Urinary bladder (tissue), 4 donors: ENCODE results near the gene ITPR2. TPM values are rescaled to one million over a fixed set of nuclear protein-coding genes. Genes with fewer than 3 reads are reported as not detected.

Source experiments
- DNase-seq: peaks from one replicate; pipeline ENCODE4 v3.0.0-alpha.2; 2015; ENCODE audit errors: extremely low spot score
- H3K27ac ChIP-seq: one replicate; pipeline ENCODE4 v1.5.1; 2013; ENCODE audit warnings: low read depth, mild to moderate bottlenecking, moderate library complexity
- H3K36me3 ChIP-seq: one replicate; pipeline ENCODE4 v1.6.1; 2013; ENCODE audit warnings: mild to moderate bottlenecking, moderate library complexity; ENCODE audit not compliant: insufficient read depth
- H3K4me1 ChIP-seq: one replicate; pipeline ENCODE4 v1.6.1; 2013; ENCODE audit warnings: mild to moderate bottlenecking, moderate library complexity; ENCODE audit not compliant: insufficient read depth
- H3K4me3 ChIP-seq: one replicate; pipeline ENCODE4 v1.5.1; 2013; ENCODE audit warnings: low read depth, low read length
- WGBS: extraction: QIAGEN DNeasy Blood & Tissue Kit; methylation state at CpG from one replicate; pipeline ENCODE4 v1.1.7; 2013; 5-methylcytosine and 5-hydroxymethylcytosine counted together
- polyA plus RNA-seq: library from polyadenylated mRNA; stranded (reverse); fragments of 200-250 nt; gene quantifications from one replicate; pipeline ENCODE4 v1.2.3, GENCODE V29; 2013
- total RNA-seq: library from RNA; depleted of rRNA; stranded (reverse); fragments of >200 nt; gene quantifications from one replicate; pipeline ENCODE4 v1.2.3, GENCODE V29; 2014
- donor health status: healthy with polysubstance abuse.
- donor health status: healthy.

The ITPR2 gene
- total and polyA plus RNA-seq, 2 donors = 5.6 to 48.2 TPM

DNA sequence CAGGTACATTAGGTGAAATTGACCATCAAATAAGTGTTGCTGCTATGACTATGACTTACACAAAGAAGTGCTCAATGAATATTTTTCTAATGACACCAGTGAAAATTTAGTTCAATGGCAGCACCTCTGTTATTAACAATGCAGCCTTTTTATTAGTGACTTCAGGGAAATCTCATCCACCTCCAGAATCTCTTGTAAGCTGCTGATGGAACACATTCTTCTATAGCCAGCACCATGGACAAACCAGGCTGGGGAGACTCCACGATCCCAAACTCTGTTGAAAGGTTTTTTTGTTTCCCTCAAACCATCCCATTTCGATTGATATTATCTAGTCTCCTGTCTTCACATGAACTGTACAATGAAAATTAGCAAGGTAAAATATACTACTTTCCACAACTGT, 265.9 kb downstream of the ITPR2 start:
- 44% methylated on average over 2 of the region's 2 CpGs for WGBS
- no peak for DNase-seq
- H3K4me1 ChIP-seq = no peaks in the 10 kb centered on the region
- no peak overlapping the region for H3K27ac ChIP-seq
- H3K36me3 ChIP-seq = no peaks in the 10 kb centered on the region
- H3K4me3 ChIP-seq = no peak overlapping the region

DNA sequence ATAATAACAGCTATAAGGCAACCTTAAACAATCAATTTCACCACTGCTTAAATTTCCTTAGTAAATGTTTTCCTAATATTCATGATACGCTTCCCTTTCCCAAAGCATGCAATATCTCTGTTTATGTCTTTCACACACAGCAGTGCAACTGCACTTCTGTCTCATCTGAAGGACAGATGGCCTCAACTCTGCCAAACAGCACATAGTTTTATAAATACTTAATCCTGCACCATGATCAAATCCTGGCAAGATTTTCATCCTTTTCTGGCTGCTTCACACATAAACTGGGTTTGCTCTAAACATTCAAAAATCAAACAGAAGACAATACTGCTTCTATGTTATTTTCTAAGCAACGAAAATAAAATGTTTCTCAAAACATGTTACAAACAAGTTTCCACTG, 266.3 kb downstream of the ITPR2 start:
- WGBS = 48% methylated on average over 2 of the region's 2 CpGs
- H3K36me3 ChIP-seq = no peaks in the 10 kb centered on the region
- no peak overlapping the region for H3K27ac ChIP-seq
- no peak overlapping the region for H3K4me3 ChIP-seq
- no peak for DNase-seq
- H3K4me1 ChIP-seq = no peaks in the 10 kb centered on the region

DNA sequence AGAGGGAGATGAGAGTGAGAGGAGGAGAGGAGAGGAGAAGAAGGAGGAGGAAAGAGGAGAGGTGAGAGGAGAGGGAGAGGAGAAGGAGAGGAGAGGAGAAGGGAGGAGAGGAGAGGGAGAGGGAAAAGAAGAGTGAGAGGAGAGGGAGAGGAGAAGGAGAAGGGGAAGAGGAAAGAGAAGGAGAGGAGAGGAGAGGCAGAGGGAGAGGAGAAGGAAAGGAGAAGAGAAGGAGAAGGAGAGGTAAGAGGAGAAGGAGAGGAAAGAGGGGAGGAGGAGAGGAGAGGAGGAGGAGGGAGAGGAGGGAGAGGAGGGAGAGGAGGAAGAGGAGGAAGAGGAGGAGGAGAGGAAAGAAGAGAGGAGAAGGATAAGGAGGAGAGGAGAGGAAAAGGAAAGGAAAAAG, 266.8 kb downstream of the ITPR2 start:
- Histone ChIP-seq H3K27ac (no peak overlapping the region), H3K4me3 (no peak overlapping the region), H3K36me3 (no peaks in the 10 kb centered on the region), H3K4me1 (no peaks in the 10 kb centered on the region)
- no peak for DNase-seq

DNA sequence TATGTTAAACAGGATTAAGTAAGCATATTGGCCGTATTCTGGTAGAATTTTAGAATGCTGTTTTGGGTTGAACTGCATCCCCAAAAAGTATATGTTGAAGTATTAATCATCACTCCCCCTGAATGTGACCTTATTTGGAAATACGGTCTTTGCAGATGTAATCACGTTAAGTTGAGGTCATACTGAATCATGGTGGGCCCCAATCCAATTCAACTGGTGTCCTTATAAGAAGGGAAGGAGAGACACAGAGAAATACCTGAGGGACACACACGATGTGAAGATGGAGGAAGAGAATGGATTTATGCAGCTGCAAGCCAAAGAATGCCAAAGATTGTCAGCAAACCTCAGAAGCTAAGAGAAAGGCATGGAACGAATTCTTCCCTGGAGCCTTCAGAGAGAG, 268.6 kb downstream of the ITPR2 start:
- no peak overlapping the region for H3K4me3 ChIP-seq
- no peaks in the 10 kb centered on the region for H3K36me3 ChIP-seq
- H3K27ac ChIP-seq = no peak overlapping the region
- no peak for DNase-seq
- WGBS = 80% methylated on average over 5 of the region's 5 CpGs
- H3K4me1 ChIP-seq = no peaks in the 10 kb centered on the region

DNA sequence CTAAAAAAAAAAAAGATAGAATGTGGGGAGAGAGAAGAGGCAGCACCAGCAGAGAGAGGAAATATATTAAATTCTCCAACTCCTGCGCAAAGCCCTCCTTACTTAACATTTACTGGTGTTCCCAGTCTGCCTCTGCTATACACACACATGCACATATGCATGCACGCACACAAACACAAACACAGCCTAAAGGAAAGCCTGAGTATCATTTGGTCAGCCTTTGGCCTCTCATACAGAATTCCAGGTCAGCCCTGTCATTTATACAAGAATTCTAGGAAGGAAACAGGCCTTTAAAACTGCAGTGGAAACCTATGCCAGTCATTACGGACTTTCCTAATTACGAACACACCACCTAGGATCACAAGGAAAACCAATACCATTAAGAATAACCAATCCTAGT, 269.4 kb downstream of the ITPR2 start:
- Histone ChIP-seq H3K4me3 (no peak overlapping the region), H3K27ac (no peak overlapping the region), H3K4me1 (no peaks in the 10 kb centered on the region), H3K36me3 (peaks cover 3% of the 10 kb centered on the region)
- WGBS = 92% methylated on average over 4 of the region's 4 CpGs
- no peak for DNase-seq

DNA sequence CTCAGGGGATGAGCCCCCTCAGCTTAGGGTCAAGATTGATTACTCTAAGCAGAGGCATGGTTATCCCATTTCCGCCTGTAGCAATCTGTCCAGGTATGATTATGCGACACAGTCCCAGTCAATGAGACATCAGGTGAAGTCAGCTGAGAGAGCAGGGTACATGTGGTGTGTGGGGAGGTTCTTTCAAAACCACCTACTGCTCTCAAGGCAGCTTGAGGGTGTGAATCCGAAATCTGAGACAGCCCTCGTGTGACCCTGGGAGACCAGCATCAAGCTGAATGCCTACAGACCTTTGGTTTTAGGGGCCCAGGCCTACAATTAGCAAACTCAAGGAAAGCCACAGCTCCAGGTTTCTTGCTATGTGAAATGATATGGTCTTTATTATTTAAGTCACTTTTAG, 275.7 kb downstream of the ITPR2 start:
- no peak for DNase-seq
- Histone ChIP-seq H3K4me3 (no peak overlapping the region), H3K36me3 (peaks cover 5% of the 10 kb centered on the region), H3K27ac (no peak overlapping the region), H3K4me1 (no peaks in the 10 kb centered on the region)
- WGBS = 97% methylated on average over 4 of the region's 4 CpGs

DNA sequence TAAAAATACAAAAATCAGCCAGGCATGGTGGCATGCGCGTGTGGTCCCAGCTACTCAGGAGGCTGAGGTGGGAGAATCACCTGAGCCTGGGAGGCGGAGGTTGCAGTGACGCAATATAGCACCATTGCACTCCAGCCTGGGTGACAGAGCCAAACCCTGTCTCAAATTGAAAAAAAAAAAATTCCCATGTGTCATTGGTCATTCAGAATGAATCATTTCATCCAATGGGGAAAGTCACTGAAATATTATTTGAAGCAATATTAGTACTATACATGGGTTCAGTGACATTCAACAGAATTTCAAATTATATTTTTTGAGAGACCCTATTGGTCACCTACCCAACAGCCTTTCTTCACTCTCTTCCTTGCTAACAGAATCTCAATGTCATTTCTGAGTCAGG, 276.1 kb downstream of the ITPR2 start:
- peaks cover 5% of the 10 kb centered on the region for H3K36me3 ChIP-seq
- H3K4me3 ChIP-seq = no peak overlapping the region
- WGBS = 99% methylated on average over 4 of the region's 4 CpGs
- no peak for DNase-seq
- no peak overlapping the region for H3K27ac ChIP-seq
- no peaks in the 10 kb centered on the region for H3K4me1 ChIP-seq

DNA sequence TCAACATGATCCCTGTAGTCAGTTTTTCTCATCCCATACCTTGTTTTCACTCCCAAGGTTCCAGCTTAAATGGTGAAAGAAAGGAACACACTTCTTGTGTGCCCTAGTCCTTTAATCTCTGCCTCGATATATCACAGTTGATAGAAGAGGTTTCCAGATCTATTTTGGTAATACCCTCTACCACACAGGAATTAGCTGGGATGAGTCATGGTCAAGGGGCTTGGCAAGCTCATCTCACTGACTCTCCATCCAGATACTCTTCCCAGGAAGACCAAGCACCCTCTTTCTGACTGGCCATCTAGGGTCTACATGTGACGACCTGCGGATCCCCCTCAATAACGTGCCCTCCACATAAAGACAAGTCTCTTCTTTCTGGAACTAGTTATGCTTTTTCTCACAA, 277.9 kb downstream of the ITPR2 start:
- 82% methylated on average over 4 of the region's 4 CpGs for WGBS
- no peak overlapping the region for H3K4me3 ChIP-seq
- no peak overlapping the region for H3K27ac ChIP-seq
- peaks cover 5% of the 10 kb centered on the region for H3K36me3 ChIP-seq
- DNase-seq = no peak
- H3K4me1 ChIP-seq = no peaks in the 10 kb centered on the region

DNA sequence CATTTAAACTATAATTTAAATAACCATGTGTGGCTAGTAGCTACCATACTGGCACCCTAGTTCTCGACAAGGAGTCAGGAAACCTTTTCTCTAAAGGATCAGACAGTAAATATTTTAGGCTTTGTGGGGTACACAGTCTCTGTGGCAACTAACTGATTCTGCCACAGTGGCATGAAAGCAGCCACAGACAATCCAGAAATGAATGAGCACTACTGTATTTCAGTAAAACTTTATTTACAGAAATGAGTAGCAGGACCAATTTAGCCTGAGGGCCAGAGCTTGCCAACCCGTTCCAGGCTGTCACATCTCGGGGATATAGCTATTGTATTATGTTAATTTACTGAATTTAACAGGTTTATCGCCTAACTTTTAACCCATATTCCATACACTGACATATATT, 278.7 kb downstream of the ITPR2 start:
- DNase-seq = no peak
- Histone ChIP-seq H3K27ac (no peak overlapping the region), H3K36me3 (peaks cover 5% of the 10 kb centered on the region), H3K4me3 (no peak overlapping the region), H3K4me1 (no peaks in the 10 kb centered on the region)
- 87% methylated on average over 4 of the region's 4 CpGs for WGBS

DNA sequence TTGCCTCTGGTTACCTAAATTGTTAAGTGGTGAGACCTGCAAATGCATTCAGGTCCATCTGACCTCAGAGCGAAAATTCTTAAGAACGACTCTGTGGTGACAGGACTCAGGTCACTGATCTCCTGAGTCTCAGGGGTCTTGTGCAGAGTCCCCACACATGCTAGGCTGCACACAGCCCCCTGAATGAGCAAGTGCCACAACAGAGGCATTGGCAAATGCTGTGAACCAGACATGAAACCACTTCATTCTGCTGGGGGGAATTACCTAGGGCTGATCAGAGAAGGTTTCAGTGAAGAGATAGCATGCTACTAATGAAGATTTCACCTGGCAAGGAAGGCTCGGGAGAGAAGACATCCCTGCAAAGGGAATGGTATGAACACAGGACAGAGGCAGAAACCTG, 281.6 kb downstream of the ITPR2 start:
- no peak overlapping the region for H3K4me3 ChIP-seq
- H3K27ac ChIP-seq = no peak overlapping the region
- peaks cover 2% of the 10 kb centered on the region for H3K36me3 ChIP-seq
- no peaks in the 10 kb centered on the region for H3K4me1 ChIP-seq
- DNase-seq = no peak
- 89% methylated on average over 3 of the region's 3 CpGs for WGBS

DNA sequence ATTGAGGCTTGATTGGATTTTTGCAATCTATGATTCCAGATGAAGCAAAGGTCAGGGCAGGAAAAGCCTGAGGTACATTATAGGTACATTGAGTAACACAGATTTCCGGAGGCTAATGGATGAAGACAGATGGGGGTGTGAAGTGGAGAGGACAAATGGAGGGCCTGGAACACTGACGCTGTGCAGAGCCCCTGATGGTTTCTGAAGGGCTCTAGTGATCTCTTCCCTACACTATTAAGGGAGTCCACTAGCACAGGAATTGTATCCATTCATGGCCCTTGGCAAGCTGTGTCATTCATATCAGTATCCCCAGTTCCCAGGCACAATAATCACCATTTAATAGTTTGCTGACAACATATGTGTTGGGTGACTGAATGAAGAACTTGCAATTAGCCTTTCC, 284.8 kb downstream of the ITPR2 start:
- 90% methylated on average over 2 of the region's 2 CpGs for WGBS
- Histone ChIP-seq H3K4me3 (no peak overlapping the region), H3K4me1 (no peaks in the 10 kb centered on the region), H3K36me3 (no peaks in the 10 kb centered on the region), H3K27ac (no peak overlapping the region)
- DNase-seq = no peak

DNA sequence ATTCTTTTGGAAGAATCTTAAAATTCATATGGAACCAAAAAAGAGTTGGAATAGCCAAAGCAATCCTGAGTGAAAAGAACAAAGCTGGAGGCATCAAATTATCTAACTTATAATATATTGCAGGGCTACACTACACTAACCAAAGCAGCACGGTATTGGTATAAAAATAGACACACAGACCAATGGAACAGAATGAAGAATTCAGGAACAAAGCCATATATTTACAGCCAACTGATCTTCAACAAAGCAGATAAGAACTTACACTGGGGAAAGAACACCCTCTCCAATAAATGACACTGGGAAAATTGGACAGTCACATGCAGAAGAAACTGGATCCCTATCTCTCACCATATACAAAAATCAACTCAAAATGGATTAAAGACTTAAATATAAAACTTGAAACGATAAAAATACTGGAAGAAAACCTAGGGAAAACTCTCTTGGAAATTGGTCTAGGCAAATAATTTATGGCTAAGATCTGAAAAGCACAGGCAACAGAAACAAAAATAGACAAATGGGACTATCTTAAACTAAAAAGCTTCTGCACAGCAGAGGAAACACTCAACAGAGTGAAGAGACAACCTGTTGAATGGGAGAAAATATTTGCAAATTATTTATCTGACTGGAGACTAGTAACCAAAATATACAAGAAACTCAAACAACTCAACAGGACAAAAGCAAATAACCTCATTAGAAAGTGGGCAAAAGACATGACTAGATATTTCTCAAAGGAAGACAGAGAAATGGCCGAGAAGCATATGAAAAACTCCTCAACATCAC, 286.3 kb downstream of the ITPR2 start:
- Histone ChIP-seq H3K27ac (no peak overlapping the region), H3K4me3 (no peak overlapping the region), H3K36me3 (no peaks in the 10 kb centered on the region), H3K4me1 (no peaks in the 10 kb centered on the region)
- DNase-seq = no peak
- WGBS = 55% methylated on average over 3 of the region's 3 CpGs

DNA sequence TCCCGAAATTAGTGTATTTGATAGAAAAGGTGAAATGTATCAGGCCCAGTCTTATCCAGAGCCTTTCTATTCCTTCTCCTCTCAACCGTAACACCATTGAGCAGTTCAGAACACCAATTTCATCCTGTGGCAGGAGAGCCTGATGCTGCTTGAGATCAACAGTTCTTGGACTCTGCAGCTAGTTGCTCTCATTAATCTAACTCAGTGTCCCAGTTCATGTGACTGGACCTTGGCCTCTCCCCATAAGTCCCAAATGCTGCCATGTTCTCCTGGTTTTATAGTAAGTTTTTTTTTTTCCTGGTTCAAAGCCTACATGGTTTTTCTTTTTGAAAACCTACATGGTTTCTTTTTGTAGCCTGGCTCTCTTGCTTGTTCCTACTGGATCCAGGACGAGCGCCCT, 293.9 kb downstream of the ITPR2 start:
- Histone ChIP-seq H3K36me3 (no peaks in the 10 kb centered on the region), H3K4me1 (no peaks in the 10 kb centered on the region), H3K4me3 (no peak overlapping the region), H3K27ac (no peak overlapping the region)
- DNase-seq = no peak
- 97% methylated on average over 4 of the region's 4 CpGs for WGBS

DNA sequence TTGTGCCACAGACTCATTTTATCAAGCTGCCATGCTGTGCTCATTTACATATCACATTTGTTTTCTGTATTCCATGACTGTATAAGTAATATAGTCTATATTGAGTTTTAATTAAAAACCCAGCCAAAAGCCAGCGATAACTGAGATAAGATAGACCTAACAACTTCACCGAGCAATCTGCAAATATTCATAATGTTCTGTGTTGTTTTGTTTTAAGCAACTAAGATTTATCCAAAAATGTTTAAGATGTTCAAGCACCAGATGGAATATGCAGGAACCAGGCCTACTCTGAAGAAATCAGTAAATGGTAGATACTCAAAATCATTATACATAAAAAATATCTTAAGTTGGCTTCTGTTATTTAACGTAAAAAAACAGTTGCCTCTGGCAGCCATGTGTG, 295.3 kb downstream of the ITPR2 start:
- H3K4me1 ChIP-seq = no peaks in the 10 kb centered on the region
- 94% methylated on average over 3 of the region's 3 CpGs for WGBS
- no peak overlapping the region for H3K4me3 ChIP-seq
- DNase-seq = no peak
- H3K36me3 ChIP-seq = no peaks in the 10 kb centered on the region
- no peak overlapping the region for H3K27ac ChIP-seq

DNA sequence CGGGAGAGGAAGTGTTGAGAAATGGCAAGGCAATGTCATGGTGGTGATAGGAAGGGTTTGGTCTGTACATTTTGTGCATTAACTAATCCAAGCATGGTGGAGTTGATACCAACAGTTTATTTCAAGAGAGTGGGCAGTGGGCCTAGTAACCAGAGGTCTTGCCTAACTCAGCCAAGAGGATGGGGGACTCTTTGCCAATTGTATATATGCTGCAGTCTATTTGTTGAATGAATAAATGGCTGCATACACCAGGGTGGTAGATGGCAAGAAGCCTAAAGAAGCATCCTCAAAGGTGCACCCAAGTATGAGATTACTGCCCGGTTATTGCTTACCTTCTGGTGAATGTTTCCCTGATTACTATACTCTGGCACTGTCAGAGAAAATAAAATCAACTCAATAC, 295.9 kb downstream of the ITPR2 start:
- no peak for DNase-seq
- Histone ChIP-seq H3K27ac (no peak overlapping the region), H3K36me3 (no peaks in the 10 kb centered on the region), H3K4me3 (no peak overlapping the region), H3K4me1 (no peaks in the 10 kb centered on the region)
- 97% methylated on average over 2 of the region's 2 CpGs for WGBS
